GM12875 (cell line): Measurements from ENCODE around the gene GALC.

Experiments used
- H3K4me3 ChIP-seq: one replicate; pipeline ENCODE4 v1.5.1; 2011; ENCODE audit warnings: low read depth, low read length, control low read depth
- TF ChIP-seq, protein P1 (sequence below): IDR thresholded peaks from 2 replicates; pipeline ENCODE4 v1.5.1; 2011; ENCODE audit warnings: low read depth, mild to moderate bottlenecking, control low read depth, inconsistent platforms, low read length, moderate library complexity, borderline replicate concordance; ENCODE audit not compliant: insufficient read depth

The GALC gene

DNA sequence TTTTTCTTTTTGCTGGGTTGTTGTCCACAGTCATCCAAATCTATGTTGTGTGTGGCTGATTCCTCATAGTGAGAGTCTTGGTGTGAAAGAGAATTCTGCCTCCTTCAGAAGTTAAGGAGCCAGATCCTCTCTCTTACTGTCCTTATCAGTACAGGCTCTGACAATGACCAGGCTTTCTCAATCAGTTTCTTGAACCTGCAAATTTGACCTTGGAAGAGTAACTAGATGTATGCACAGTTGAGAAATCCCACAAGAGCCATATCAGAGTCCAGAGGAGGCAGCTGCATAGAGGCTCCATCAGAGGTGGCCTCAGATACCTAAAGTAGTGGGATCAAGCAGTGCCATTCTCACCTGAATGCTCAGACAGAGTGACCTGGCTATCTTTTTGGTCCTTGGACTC is 5.5 kb upstream of the GALC start:
- H3K4me3 ChIP-seq = no peak overlapping the region
- TF ChIP-seq, protein P1, sequence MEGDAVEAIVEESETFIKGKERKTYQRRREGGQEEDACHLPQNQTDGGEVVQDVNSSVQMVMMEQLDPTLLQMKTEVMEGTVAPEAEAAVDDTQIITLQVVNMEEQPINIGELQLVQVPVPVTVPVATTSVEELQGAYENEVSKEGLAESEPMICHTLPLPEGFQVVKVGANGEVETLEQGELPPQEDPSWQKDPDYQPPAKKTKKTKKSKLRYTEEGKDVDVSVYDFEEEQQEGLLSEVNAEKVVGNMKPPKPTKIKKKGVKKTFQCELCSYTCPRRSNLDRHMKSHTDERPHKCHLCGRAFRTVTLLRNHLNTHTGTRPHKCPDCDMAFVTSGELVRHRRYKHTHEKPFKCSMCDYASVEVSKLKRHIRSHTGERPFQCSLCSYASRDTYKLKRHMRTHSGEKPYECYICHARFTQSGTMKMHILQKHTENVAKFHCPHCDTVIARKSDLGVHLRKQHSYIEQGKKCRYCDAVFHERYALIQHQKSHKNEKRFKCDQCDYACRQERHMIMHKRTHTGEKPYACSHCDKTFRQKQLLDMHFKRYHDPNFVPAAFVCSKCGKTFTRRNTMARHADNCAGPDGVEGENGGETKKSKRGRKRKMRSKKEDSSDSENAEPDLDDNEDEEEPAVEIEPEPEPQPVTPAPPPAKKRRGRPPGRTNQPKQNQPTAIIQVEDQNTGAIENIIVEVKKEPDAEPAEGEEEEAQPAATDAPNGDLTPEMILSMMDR = no peak

DNA sequence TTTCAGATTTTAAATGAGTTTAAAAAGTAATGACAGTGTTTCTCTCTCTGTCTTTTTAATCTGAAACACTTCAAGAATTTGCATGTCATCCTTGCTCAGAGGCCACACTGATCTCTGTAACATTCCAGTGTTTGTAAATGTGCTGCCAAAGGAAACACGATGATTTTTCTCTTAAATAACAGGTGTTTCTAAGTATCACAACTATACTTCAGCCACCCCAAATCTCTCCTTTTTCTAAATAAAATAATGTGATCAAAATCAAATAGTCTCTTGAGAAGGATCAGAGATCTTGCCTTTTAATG is 3.3 kb upstream of the GALC start:
- no peak overlapping the region for H3K4me3 ChIP-seq
- TF ChIP-seq, protein P1 = no peak

DNA sequence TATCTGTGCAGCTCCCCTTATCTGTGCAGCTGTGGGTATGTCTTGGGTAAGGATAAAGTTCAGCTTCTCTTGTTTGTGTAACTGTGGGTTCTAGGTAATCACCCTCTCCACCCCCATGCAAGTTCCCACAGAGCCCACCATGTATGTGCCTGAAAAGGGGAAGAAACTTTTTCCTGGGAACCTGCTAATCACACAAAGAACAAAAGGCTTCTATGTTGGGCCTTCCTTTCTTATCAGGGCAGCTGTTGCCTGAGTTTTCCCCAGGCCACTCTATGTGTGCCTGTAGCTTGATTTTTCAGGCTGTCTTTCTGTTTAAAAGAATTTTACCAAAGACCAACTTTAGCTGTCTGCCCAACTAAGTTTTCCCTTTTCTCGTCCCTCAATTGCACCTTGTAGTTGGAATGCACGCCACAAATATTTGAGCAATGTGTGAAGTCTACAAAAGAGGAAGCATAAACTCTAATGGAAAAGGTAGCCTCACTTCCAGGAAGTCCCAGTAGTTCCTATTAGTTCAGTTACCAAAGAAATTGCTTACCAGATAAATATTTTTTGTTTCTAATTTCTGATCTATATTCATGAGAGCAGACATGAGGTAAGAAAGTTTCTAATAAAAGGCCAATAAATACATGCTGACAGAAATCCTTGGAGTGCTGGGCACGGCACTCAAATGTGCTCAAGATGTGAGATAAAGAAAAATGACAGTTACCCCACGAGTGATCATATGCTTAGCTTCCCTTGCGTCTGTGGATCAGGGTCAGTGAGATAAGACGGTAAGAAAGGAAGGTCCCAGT is 2.7 kb upstream of the GALC start:
- no peak overlapping the region for H3K4me3 ChIP-seq
- TF ChIP-seq, protein P1 = no peak

DNA sequence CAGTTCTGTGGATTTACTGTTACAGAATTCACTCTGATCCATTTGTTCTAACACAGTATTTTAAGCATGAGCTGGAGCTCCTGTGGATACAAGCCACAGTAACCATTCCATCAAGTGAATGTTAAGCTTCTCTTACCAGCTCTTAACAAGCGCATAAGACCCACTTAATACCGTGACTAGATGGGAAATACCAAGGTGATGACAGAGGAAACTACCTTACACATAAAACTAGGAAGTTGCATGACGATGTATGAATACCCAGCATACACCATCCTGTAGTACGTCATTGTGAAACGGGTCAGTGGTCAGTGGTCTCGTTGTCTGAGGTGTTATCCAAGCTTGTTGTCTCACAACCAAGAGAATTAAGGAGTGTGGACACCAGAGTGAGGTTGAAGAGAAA is 2.0 kb upstream of the GALC start:
- no peak overlapping the region for H3K4me3 ChIP-seq
- TF ChIP-seq, protein P1 = no peak

DNA sequence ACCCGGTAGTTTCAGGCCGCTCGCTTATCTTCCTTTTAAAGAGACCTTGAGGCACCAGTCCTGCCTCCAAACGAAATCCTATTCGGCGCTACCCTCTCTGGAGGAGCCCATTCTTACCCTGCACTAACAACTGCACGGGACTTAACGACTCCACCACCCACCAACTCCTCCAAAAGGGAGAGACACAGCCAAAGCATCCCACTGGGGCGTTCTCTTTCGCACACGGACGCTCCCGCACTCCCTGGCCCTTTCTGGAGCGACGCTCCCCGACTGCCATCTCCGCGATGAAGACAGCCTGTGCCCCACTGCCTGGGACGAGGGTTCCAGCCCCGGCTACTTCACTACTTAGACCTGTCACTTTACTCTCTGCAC is 650 bp downstream of the GALC start:
- H3K4me3 ChIP-seq = peak overlapping the region; percentile 87
- TF ChIP-seq, protein P1 = no peak

DNA sequence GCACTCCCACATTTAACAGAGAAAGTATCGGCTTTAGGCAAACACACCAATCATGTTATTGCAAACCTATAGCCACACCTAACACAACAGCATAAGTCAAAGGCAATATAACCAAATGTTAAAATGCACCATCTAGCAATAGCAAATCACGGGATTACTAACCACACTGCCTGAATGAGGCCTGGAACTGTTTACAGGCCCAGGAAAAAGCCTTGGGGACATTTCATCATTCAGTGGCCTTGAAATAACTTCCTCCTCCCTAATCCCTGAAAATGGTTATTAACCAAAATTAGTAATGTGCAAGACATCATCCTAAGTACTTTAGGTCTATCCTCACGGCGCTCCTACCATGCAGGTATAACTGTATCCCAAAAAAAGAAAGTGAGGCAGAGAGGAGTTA is 2.3 kb downstream of the GALC start:
- no peak overlapping the region for H3K4me3 ChIP-seq
- TF ChIP-seq, protein P1 = no peak

DNA sequence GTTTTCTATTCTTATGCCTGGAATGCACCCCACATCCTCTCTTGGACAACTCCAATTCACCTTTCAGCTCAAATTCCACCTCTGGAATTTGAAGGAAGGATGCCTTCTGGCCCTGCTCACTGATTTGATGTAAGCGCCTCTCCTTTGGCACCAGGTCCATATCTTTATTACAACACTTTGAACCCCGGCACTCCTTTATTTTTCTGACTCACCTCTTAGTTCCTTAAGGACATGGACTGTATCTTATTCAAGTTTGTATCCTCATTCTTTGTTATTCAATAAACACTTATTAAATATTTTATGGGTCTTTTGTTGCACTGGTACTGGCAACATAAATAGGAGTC is 3.1 kb downstream of the GALC start:
- TF ChIP-seq, protein P1 = no peak
- H3K4me3 ChIP-seq = no peak overlapping the region
